ENCODE measurements around the gene APOE.
"Not testable (repeated sequence)": the region's sequence is repeated elsewhere in the genome, so short reads cannot be mapped to it uniquely, and the experiment has no call there.

Gene APOE
- 0.94 to 1.8 reads per million in 2 donors for total RNA-seq

GRCh38 chr19:44905437-44906160 is at the start of gene APOE:
TSS of gene APOE (plus strand) at chr19:44905796. CDS start at chr19:44906625, 829 bp downstream.
- no peak for DNase-seq

- no peak for DNase-seq
Observed at GRCh38 chr19:44856421-44857083, 49.0 kb upstream of the APOE start.

GRCh38 chr19:44857837-44858236 is 47.8 kb upstream of the APOE start:
- no peak for DNase-seq

GRCh38 chr19:44861576-44861975 is 44.0 kb upstream of the APOE start:
- DNase-seq: not testable (repeated sequence)

- no peak for DNase-seq
Observed at GRCh38 chr19:44863990-44864389, 41.6 kb upstream of the APOE start.

- DNase-seq: no peak
Observed at GRCh38 chr19:44865196-44865767, 40.3 kb upstream of the APOE start.

GRCh38 chr19:44866664-44867063 is 38.9 kb upstream of the APOE start:
- DNase-seq: no peak

- DNase-seq: no peak
Observed at GRCh38 chr19:44867578-44867977, 38.0 kb upstream of the APOE start.

- no peak for DNase-seq
Observed at GRCh38 chr19:44869733-44870470, 35.7 kb upstream of the APOE start.

- no peak for DNase-seq
Observed at GRCh38 chr19:44871809-44872208, 33.8 kb upstream of the APOE start.

- DNase-seq: no peak
Observed at GRCh38 chr19:44872661-44873060, 32.9 kb upstream of the APOE start.

- no peak for DNase-seq
Observed at GRCh38 chr19:44874317-44874716, 31.3 kb upstream of the APOE start.

- DNase-seq: no peak
Observed at GRCh38 chr19:44875666-44876451, 29.7 kb upstream of the APOE start.

- peak in 1 of 5 experiments; percentile 6 for DNase-seq
Observed at GRCh38 chr19:44876930-44877535, 28.6 kb upstream of the APOE start.

- no peak for DNase-seq
Observed at GRCh38 chr19:44878120-44878865, 27.3 kb upstream of the APOE start.

GRCh38 chr19:44879309-44880065 is 26.1 kb upstream of the APOE start:
- no peak for DNase-seq

GRCh38 chr19:44882063-44882462 is 23.5 kb upstream of the APOE start:
- DNase-seq: no peak

GRCh38 chr19:44882619-44883397 is 22.8 kb upstream of the APOE start:
- not testable (repeated sequence) for DNase-seq

- no peak for DNase-seq
Observed at GRCh38 chr19:44883922-44884321, 21.7 kb upstream of the APOE start.

GRCh38 chr19:44884566-44884965 is 21.0 kb upstream of the APOE start:
- DNase-seq: no peak
